Right lobe of liver (tissue), 6 donors: Measurements from ENCODE around the gene PLCL1. TPM values are rescaled to one million over a fixed set of nuclear protein-coding genes. Genes with fewer than 3 reads are reported as not detected.

Experiments
- ATAC-seq, 4 donors: fragments of 200-7000 bp; cut with Tn5 transposase; one replicate each; pipeline ENCODE4 v1.9.1; 2020; ENCODE audit warnings: mild to moderate bottlenecking in 4 of 4, moderate library complexity in 4 of 4
- DNase-seq, 3 donors: peaks; one replicate each; pipeline ENCODE4 v3.0.0-alpha.2; 2020
- H3K27ac ChIP-seq, 3 donors: fragments of 200-600 bp; one replicate each; pipeline ENCODE4 v1.8.0; 2022
- H3K27me3 ChIP-seq, 2 donors: fragments of 200-600 bp; one replicate each; pipeline ENCODE4 v1.8.0; 2022
- H3K36me3 ChIP-seq, 4 donors: fragments of 200-600 bp; sonication (generic) in 1 of 4; one replicate each; pipeline versions ENCODE4 v1.5.1 to v1.8.0; 2017 to 2022; ENCODE audit warnings: control low read depth in 1 of 4
- H3K4me1 ChIP-seq, 4 donors: fragments of 200-600 bp; sonication (generic) in 1 of 4; one replicate each; pipeline versions ENCODE4 v1.5.1 to v1.8.0; 2017 to 2022; ENCODE audit warnings: control low read depth in 1 of 4
- H3K4me3 ChIP-seq, 3 donors: fragments of 200-600 bp; one replicate each; pipeline ENCODE4 v1.8.0; 2022
- H3K9me3 ChIP-seq, 4 donors: fragments of 200-600 bp; sonication (generic) in 1 of 4; one replicate each; pipeline versions ENCODE4 v1.5.1 to v1.8.0; 2017 to 2022; ENCODE audit warnings: control low read depth in 1 of 4
- CTCF ChIP-seq, 4 donors: fragments of 200-600 bp in 3 of 4; fragments of 450-650 bp in 1 of 4; IDR thresholded peaks; one replicate each; pipeline versions ENCODE4 v1.5.1 to v1.8.0; 2016 to 2022; ENCODE audit warnings: antibody characterized with exemption in 4 of 4, mild to moderate bottlenecking in 2 of 4
- POLR2A ChIP-seq: fragments of 450-650 bp; IDR thresholded peaks from one replicate; pipeline ENCODE4 v1.6.1; 2017; ENCODE audit warnings: antibody characterized with exemption, mild to moderate bottlenecking
- WGBS: methylation state at CpG from one replicate; pipeline ENCODE4 v1.1.6; 2018; ENCODE audit warnings: low coverage, low lambda C conversion rate; ENCODE audit not compliant: insufficient coverage; ENCODE audit errors: missing lambda C conversion rate; 5-methylcytosine and 5-hydroxymethylcytosine counted together
- intact Hi-C, 2 donors: fragments of 100-400 bp; cut with DNase I; formaldehyde crosslinking; loops; one replicate each; pipeline versions ENCODE4 v1.11.2 to v1.14.1; 2022
- total RNA-seq, 6 experiments: library from RNA; depleted of rRNA in 2 of 6; stranded (reverse); fragments of >200 nt in 2 of 6; fragmentation: NEBNext Ultra II Directional in 3 of 6; extraction: Animal tissue kit (Norgen Biotek cat#: 25700) in 3 of 6; gene quantifications; one replicate each; pipeline versions ENCODE4 v1.1.0 to v1.2.4, GENCODE V29; 2016 to 2023
- donor health status: DM: no; HTN: yes; CAD: no.
- donor health status: DM: no; HTN: no; CAD: no.
- donor health status: DM: no; HTN: no; CAD: no.
- donor health status: DM: no; HTN: yes; CAD: no.
- donor health status: DM: no; HTN: yes; CAD: no.

PLCL1 gene
- total RNA-seq, 6 experiments from 2014 or later = 0.12 to 0.37 (median 0.24) TPM

- Histone ChIP-seq H3K4me3 (no peak overlapping the region), H3K27ac (no peak overlapping the region), H3K27me3 (no peaks in the 10 kb centered on the region), H3K9me3 (no peaks in the 10 kb centered on the region), H3K4me1 (no peaks in the 10 kb centered on the region), H3K36me3 (no peaks in the 10 kb centered on the region)
- WGBS = 48% methylated on average over 2 of the region's 2 CpGs
- no peak for ATAC-seq
- TF ChIP-seq CTCF (IDR thresholded peaks at IDR 0.05) (no peak), POLR2A (no peak)
- DNase-seq = no peak
- intact Hi-C loops = no loop called here
Observed at GRCh38 chr2:198055716-198056115, 251.3 kb downstream of the PLCL1 start.

GRCh38 chr2:198056836-198057235 lies 252.4 kb downstream of the PLCL1 start:
- Histone ChIP-seq H3K4me1 (no peaks in the 10 kb centered on the region), H3K27ac (no peak overlapping the region), H3K36me3 (no peaks in the 10 kb centered on the region), H3K4me3 (no peak overlapping the region), H3K9me3 (no peaks in the 10 kb centered on the region), H3K27me3 (no peaks in the 10 kb centered on the region)
- intact Hi-C loops = no loop called here
- TF ChIP-seq CTCF (IDR thresholded peaks at IDR 0.05) = no peak
- TF ChIP-seq POLR2A = no peak
- WGBS = 66% methylated on average over 2 of the region's 2 CpGs
- DNase-seq = no peak
- no peak for ATAC-seq

GRCh38 chr2:198059800-198060199 lies 255.4 kb downstream of the PLCL1 start:
- 47% methylated on average over 6 of the region's 7 CpGs for WGBS
- peaks cover 0 to 5% (median 0%) of the 10 kb centered on the region in 4 donors for H3K4me1 ChIP-seq
- no peaks in the 10 kb centered on the region for H3K36me3 ChIP-seq
- ATAC-seq (no peak), DNase-seq (no peak)
- no peak overlapping the region for H3K4me3 ChIP-seq
- TF ChIP-seq CTCF (IDR thresholded peaks at IDR 0.05) = no peak
- no peak for TF ChIP-seq POLR2A
- intact Hi-C loops = no loop called here
- H3K27ac ChIP-seq = no peak overlapping the region
- H3K9me3 ChIP-seq = no peaks in the 10 kb centered on the region
- H3K27me3 ChIP-seq = no peaks in the 10 kb centered on the region

GRCh38 chr2:198060277-198060676 lies 255.9 kb downstream of the PLCL1 start:
- intact Hi-C loops = no loop called here
- Histone ChIP-seq H3K27ac (no peak overlapping the region), H3K9me3 (no peaks in the 10 kb centered on the region), H3K4me3 (no peak overlapping the region), H3K4me1 (peaks cover 0 to 5% (median 0%) of the 10 kb centered on the region in 4 donors), H3K36me3 (no peaks in the 10 kb centered on the region), H3K27me3 (no peaks in the 10 kb centered on the region)
- TF ChIP-seq POLR2A (no peak), CTCF (IDR thresholded peaks at IDR 0.05) (no peak)
- DNase-seq (no peak), ATAC-seq (no peak)
- no CpG with 5 or more reads among the region's 2 CpGs for WGBS

- TF ChIP-seq CTCF (IDR thresholded peaks at IDR 0.05) = no peak
- H3K27me3 ChIP-seq = no peaks in the 10 kb centered on the region
- ATAC-seq = no peak
- H3K9me3 ChIP-seq = no peaks in the 10 kb centered on the region
- no peaks in the 10 kb centered on the region for H3K36me3 ChIP-seq
- no peak overlapping the region for H3K27ac ChIP-seq
- DNase-seq = no peak
- H3K4me1 ChIP-seq = peaks cover 0 to 5% (median 0%) of the 10 kb centered on the region in 4 donors
- intact Hi-C loops = no loop called here
- no peak overlapping the region for H3K4me3 ChIP-seq
Observed at GRCh38 chr2:198062826-198063225, 258.4 kb downstream of the PLCL1 start.
